BJ (cell line): ENCODE measurements around the gene KIF15. TPM values are rescaled to one million over a fixed set of nuclear protein-coding genes. Genes with fewer than 3 reads are reported as not detected.

Source experiments
- CTCF ChIA-PET: fragments of 350-600 bp; formaldehyde crosslinking; extraction: SDS; loops from one replicate; lab custom pipeline; 2021; ENCODE audit warnings: antibody characterized with exemption, inconsistent platforms; lab: Yijun Ruan, JAX
- POLR2A ChIA-PET: fragments of 300-600 bp; sonication (Branson Sonifier 250); formaldehyde crosslinking; extraction: SDS; loops from one replicate; lab custom pipeline; 2021; ENCODE audit warnings: antibody characterized with exemption; lab: Charles Lee
- DNase-seq: peaks from one replicate; pipeline ENCODE4 v3.0.0-alpha.2; 2011; ENCODE audit warnings: low read depth
- H3K27me3 ChIP-seq: 2 replicates; pipeline ENCODE4 v1.6.0; 2011; ENCODE audit warnings: low read length; ENCODE audit not compliant: control insufficient read depth, insufficient read depth
- H3K36me3 ChIP-seq: 2 replicates; pipeline ENCODE4 v1.5.1; 2011; ENCODE audit warnings: low read length; ENCODE audit not compliant: control insufficient read depth, insufficient read depth
- H3K4me3 ChIP-seq: 2 replicates; pipeline ENCODE4 v1.5.1; 2011; ENCODE audit warnings: low read depth, mild to moderate bottlenecking, control low read depth, low read length
- polyA plus RNA-seq: library from polyadenylated mRNA; depleted of rRNA; stranded (reverse); fragments of >200 nt; gene quantifications from 2 replicates; pipeline ENCODE4 v1.2.3, GENCODE V29; 2011; rRNA removed
- TF ChIP-seq, protein P1 (sequence below): IDR thresholded peaks from 2 replicates; pipeline ENCODE4 v1.5.1; 2011; ENCODE audit warnings: low read depth, mild to moderate bottlenecking, control low read depth, inconsistent platforms, low read length, moderate library complexity; ENCODE audit not compliant: insufficient read depth

The KIF15 gene
- polyA plus RNA-seq, 1 experiment = 2.0 TPM

DNA sequence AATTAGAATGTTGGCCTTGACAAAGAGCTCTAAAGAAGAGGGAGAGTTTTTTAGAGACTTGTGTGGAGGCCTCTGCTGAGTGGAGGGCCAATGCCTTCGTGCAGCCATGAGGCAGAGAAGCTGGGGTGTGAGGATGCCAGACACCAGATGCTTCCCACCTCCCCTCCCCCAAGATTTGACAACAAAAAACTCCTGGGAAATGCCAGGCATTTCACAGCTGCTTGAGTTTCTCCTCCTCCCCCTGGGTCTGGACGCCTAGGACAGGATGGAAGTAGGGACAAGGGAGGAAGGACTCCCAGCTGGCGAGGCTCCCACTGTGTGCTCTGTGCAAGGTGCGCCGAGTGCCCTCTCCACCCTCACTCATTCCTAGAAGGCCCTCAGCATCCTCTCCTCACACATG, 132.9 kb downstream of the KIF15 start:
- ChIA-PET CTCF (interaction anchor here (0.6 to 1.3 kb wide), 3 partner anchors 11 to 183 kb away, joined by 3 to 4 read pairs (median 4); no protein-coding TSS in a partner anchor), POLR2A (no interaction called here)
- H3K27me3 ChIP-seq = 0 out of 2 replicates have a peak, but pooled peaks cover 4% of the 10 kb centered on the region
- no peaks in the 10 kb centered on the region for H3K36me3 ChIP-seq
- TF ChIP-seq, protein P1, sequence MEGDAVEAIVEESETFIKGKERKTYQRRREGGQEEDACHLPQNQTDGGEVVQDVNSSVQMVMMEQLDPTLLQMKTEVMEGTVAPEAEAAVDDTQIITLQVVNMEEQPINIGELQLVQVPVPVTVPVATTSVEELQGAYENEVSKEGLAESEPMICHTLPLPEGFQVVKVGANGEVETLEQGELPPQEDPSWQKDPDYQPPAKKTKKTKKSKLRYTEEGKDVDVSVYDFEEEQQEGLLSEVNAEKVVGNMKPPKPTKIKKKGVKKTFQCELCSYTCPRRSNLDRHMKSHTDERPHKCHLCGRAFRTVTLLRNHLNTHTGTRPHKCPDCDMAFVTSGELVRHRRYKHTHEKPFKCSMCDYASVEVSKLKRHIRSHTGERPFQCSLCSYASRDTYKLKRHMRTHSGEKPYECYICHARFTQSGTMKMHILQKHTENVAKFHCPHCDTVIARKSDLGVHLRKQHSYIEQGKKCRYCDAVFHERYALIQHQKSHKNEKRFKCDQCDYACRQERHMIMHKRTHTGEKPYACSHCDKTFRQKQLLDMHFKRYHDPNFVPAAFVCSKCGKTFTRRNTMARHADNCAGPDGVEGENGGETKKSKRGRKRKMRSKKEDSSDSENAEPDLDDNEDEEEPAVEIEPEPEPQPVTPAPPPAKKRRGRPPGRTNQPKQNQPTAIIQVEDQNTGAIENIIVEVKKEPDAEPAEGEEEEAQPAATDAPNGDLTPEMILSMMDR = no peak
- no peak for DNase-seq
- no peak overlapping the region for H3K4me3 ChIP-seq

DNA sequence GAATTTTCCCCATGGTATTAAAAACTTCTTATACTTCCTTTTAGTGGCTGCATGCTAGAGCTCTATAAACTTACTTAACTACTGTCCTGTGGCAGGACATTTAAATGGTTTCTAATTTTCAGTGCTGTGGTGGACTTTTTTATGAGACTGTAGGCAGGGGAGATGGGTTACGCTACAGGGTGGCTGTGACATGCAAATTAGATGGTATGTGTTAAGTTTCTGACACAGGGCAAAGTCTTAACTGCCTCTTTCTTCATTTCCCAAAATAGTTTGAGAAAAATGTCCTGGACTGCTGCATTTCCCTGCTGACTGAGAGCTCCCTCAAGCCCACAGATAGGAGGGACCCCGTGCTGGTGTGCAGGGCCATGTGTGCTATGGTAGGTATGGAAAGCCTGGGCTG, 134.8 kb downstream of the KIF15 start:
- ChIA-PET CTCF (interaction anchor here (0.5 to 2.2 kb wide), 2 partner anchors 12 to 357 kb away, joined by 3 to 6 read pairs; no protein-coding TSS in a partner anchor), POLR2A (no interaction called here)
- Histone ChIP-seq H3K27me3 (0 out of 2 replicates have a peak, but pooled peaks cover 4% of the 10 kb centered on the region), H3K4me3 (no peak overlapping the region), H3K36me3 (no peaks in the 10 kb centered on the region)
- no peak for DNase-seq
- TF ChIP-seq, protein P1 = no peak

DNA sequence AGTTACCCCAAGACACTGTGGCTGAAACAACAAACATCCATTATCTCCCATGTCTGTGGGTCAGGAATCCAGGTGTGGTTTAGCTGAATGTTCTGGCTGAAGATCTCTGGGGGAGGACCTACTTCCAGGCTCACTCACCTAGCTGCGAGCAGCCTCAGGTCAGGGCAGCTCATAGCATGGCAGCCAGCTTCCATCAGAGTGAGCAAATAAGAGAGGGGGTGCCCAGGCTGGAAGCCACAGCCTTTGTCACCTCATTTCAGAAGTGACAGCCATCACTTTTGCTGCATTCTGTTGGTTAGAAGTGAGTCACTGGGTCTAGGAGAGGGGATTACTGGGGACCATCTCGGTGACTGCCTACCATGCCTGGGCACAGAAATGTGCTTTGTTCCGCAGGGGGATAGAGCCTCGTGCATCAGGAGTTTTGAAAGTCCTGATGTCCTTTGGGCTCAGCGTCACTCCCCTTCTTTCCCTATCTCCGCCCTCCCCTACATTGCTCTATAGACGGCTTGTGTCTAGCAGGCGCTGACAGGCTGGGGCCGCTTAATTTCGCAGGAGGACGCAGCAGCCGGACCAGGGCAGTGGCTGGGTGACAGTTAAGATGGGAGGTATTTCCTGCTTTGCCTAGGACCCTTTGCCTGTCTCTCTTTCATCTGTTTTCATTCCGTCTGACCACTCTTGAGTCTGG, 138.2 kb downstream of the KIF15 start:
- ChIA-PET CTCF (no interaction called here), POLR2A (no interaction called here)
- DNase-seq = no peak
- H3K4me3 ChIP-seq = no peak overlapping the region
- no peaks in the 10 kb centered on the region for H3K36me3 ChIP-seq
- TF ChIP-seq, protein P1 = no peak
- 0 out of 2 replicates have a peak, but pooled peaks cover 4% of the 10 kb centered on the region for H3K27me3 ChIP-seq

DNA sequence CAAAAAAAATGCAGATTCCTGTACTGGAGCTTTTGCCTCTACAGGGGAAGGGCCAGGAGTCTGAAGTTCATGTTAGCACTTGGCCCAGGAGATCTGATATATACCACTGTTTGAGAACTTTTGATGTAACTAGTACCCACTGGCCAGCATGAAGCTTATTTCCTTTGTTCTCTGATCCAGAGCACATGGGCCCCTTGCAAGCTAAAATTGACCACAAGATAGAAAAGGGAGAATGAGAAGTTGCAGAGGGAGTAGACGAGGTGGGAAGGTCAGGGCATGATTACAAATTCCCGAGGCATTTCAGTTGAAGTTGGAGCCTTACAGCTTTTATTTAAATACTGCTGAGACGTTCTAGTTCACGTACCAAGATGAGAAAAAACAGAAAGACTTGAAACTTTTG, 141.0 kb downstream of the KIF15 start:
- Histone ChIP-seq H3K27me3 (peaks cover 6% of the 10 kb centered on the region; the same call in 1 of the 2 replicates), H3K4me3 (no peak overlapping the region), H3K36me3 (no peaks in the 10 kb centered on the region)
- CTCF ChIA-PET = interaction anchor here (0.7 kb wide), 2 partner anchors 17 to 20 kb away, joined by 3 to 4 read pairs; no protein-coding TSS in a partner anchor
- POLR2A ChIA-PET = no interaction called here
- TF ChIP-seq, protein P1 = no peak
- no peak for DNase-seq

Other genes with a start within 250 kb of the KIF15 start
- gene ZKSCAN7, start 206.6 kb upstream of the KIF15 start, polyA plus RNA-seq = 4.7 and 4.8 TPM in 2 replicates
- gene ZNF660, start 176.8 kb upstream of the KIF15 start, polyA plus RNA-seq = 0.27 and 0.72 TPM in 2 replicates
- 6.8 and 8.0 TPM in 2 replicates for gene ZNF197, start 136.8 kb upstream of the KIF15 start, polyA plus RNA-seq
- 4.7 and 5.3 TPM in 2 replicates for gene ZNF35, start 113.1 kb upstream of the KIF15 start, polyA plus RNA-seq
- gene ZNF502, start 49.1 kb upstream of the KIF15 start, polyA plus RNA-seq = 2.0 and 3.2 TPM in 2 replicates
- 3.7 and 4.8 TPM in 2 replicates for gene ZNF501, start 32.2 kb upstream of the KIF15 start, polyA plus RNA-seq
- 8.4 and 16.7 TPM in 2 replicates for gene KIAA1143, start 175 bp upstream of the KIF15 start, polyA plus RNA-seq
- 32.7 and 38.0 TPM in 2 replicates for gene TMEM42, start 100.1 kb downstream of the KIF15 start, polyA plus RNA-seq
- not detected in 2 replicates for gene TGM4, start 112.8 kb downstream of the KIF15 start, polyA plus RNA-seq
- gene ZDHHC3, start 214.4 kb downstream of the KIF15 start, polyA plus RNA-seq = 134 and 198 TPM in 2 replicates
- 45.4 and 50.6 TPM in 2 replicates for gene EXOSC7, start 214.4 kb downstream of the KIF15 start, polyA plus RNA-seq